GM18499 (cell line): ENCODE measurements around the gene TTLL12.

Source experiments
- ATAC-seq: cut with Tn5 transposase; IDR thresholded peaks from one replicate; pipeline ENCODE4 v1.9.1; 2021; ENCODE audit warnings: moderate number of reproducible peaks; ENCODE audit not compliant: insufficient read depth, unreplicated experiment

The TTLL12 gene

GRCh38 chr22:43176090-43176489, 10.8 kb downstream of the TTLL12 start:
- ATAC-seq, result no peak

DNA sequence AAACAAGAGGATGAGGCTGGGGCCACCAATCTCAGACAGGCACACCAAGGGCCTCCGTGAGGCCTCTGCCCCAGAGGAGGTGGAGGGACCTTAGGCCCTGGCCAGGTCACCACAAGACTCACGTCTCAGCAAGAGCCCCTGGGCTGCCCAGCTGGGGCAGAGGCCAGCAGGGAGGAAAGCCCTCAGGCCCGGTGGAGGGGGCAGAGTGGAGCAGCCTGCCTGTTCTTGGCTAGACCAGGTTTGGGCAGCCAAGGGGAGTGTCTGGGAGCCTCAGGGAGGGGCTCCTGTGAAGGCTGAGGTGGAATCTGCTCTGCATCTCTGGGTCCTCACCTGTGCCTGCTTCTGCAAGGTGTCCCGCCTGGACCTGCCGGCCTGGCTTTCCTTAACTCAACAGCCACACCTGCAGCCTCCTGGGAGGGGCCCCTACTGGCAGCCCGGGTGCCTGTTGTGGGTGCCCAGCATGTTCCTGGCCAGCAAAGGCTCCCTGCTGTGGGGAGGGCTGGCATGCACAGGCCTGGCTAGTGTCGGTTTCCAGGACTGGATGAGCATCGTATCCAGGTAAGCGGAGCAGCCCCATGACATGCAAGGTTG, 11.9 kb downstream of the TTLL12 start:
- no peak for ATAC-seq

GRCh38 chr22:43173976-43174720, 12.8 kb downstream of the TTLL12 start:
- no peak for ATAC-seq

GRCh38 chr22:43173566-43173965, 13.4 kb downstream of the TTLL12 start:
- no peak for ATAC-seq

- no peak for ATAC-seq
Observed at GRCh38 chr22:43172191-43172590, 14.7 kb downstream of the TTLL12 start.

GRCh38 chr22:43171607-43172006, 15.3 kb downstream of the TTLL12 start:
- ATAC-seq, result no peak

GRCh38 chr22:43171019-43171491, 15.9 kb downstream of the TTLL12 start:
- ATAC-seq, result no peak

GRCh38 chr22:43170131-43170480, 16.8 kb downstream of the TTLL12 start:
- ATAC-seq, result no peak

GRCh38 chr22:43169310-43170130, 17.4 kb downstream of the TTLL12 start:
- ATAC-seq, result no peak

GRCh38 chr22:43168471-43169309, 18.2 kb downstream of the TTLL12 start:
- no peak for ATAC-seq

GRCh38 chr22:43167001-43167589, 19.8 kb downstream of the TTLL12 start:
- ATAC-seq, result no peak

DNA sequence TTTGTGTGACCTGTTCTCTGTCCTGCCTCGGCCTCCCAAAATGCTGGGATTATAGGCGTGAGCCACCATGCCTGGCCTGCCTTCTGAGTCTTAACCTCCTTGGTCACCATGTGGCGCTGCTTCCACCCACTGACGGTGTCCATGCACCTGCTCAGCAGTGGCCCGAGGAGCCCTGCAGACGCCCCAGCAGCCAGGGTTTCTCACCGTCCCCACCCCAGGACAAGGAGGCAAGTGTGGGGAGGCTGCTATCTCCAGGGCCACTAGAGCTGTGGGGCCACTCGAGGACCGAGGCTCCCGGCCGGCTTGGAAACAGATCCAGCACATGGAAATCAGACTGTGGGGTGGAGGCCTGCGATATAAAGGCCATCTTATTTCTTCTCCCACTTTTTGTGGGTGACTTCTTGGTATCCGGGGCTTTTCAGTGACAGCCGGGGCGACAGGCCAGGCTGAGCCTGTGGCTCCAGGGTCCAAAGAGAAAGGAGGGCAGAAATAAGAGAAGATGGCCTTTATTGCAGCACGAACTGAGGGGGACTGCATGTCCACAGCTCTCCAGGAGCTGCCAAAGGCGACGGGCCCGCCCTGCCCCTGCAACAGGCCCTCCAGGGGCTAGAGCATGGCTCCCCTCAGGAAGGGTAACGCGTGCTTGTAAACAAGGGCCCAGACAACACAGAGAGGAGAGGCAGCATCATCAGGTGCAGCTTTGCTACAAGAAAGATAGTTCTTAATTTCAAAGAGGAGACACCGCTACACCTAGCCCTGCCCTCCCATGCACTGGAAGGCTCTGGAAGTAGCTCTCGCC, 20.6 kb downstream of the TTLL12 start:
- no peak for ATAC-seq

DNA sequence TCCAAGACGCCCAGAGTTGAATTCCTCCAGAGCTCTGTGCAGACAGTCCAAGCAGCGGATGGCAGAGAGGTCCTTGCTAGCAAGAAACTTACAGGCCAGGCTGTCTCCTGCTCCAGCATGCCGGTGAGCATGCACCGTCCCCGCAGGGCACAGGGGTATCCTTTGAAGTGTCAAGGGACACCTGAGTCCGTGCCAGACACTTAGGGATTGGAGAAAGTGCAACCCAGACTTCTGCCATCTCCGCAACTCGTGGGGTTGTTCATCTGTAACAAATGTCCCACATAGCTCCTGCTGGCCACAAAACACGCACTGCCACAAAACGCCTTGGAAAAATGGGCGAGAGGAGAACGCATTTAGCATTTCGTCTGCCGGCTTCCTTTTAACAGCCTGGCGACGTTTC, 22.3 kb downstream of the TTLL12 start:
- no peak for ATAC-seq

- no peak for ATAC-seq
Observed at GRCh38 chr22:43163241-43163795, 23.6 kb downstream of the TTLL12 start.

- no peak for ATAC-seq
Observed at GRCh38 chr22:43162412-43163150, 24.4 kb downstream of the TTLL12 start.

- no peak for ATAC-seq
Observed at GRCh38 chr22:43160497-43161126, 26.3 kb downstream of the TTLL12 start.

DNA sequence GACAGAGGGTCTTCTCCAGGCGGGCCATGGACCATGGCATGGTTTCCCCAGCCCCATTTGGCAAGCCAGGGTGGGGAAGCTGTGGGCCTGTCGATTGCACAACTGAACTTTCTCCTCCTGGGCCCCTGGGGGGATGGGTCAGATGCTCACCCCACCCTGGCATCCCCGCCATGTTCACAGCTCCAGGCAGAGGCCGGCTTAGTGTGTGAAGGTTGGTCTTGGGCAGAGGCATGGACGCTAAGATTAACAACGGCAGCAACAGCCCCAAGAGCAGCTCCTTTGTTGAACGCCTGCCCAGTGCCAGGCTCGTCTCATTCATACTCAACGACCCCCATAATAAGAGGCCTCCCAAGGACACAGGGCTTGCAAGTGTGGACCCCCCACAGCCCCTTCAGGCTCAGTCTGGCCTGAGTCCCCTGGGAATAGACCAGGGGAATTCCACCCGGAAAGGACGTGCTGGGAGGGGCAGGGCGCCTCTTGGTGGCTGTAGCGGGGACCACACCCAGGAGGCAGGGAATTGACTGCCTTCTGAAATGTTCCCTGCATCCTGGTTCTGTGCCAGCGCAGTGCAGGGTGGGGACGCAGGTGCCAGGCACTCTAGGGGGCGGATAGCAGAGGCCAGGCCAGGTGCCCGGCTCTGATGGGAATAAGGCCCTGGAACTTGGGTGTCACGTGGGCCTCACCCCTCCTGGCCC, 27.3 kb downstream of the TTLL12 start:
- ATAC-seq, result no peak
